Fibroblast of villous mesenchyme (primary cell): ENCODE measurements around the gene ZFPM1. TPM values are rescaled to one million over a fixed set of nuclear protein-coding genes. Genes with fewer than 3 reads are reported as not detected.
"Not testable (repeated sequence)": the region's sequence is repeated elsewhere in the genome, so short reads cannot be mapped to it uniquely, and the experiment has no call there.

ENCODE experiments used
- DNase-seq: peaks from one replicate; pipeline ENCODE4 v3.0.0-alpha.2; 2010; ENCODE audit warnings: low read depth
- H3K4me3 ChIP-seq: 2 replicates; pipeline ENCODE4 v1.5.1; 2011; ENCODE audit warnings: low read depth, mild to moderate bottlenecking, low read length
- total RNA-seq: library from RNA; depleted of rRNA; stranded (reverse); fragments of >200 nt; gene quantifications from 2 replicates; pipeline ENCODE4 v1.2.3, GENCODE V29; 2012
- TF ChIP-seq, protein P1 (sequence below): IDR thresholded peaks from 2 replicates; pipeline ENCODE4 v1.5.1; 2012; ENCODE audit warnings: low read depth, mild to moderate bottlenecking, low read length; ENCODE audit not compliant: insufficient read depth

ZFPM1 gene
- total RNA-seq, 1 donor: 2.6 TPM

DNA sequence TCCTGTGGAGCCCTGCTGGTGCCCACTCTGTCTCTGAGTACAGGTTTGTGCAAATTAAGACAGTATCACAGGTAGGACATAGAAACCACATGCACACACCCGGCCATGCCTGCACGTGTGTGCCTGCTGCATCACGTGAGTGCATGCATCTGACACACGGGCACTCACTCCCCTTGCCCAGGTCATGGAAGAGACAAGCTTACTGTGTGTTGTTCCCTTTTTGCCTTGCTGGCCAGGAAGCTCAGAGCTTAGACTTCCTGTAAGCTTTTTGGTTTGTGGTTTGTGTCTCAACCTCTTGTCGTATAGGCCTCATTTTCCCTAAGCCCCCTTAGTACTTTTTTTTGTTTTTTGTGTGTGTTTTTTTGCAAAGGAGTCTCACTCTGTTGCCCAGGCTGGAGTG is 45.3 kb upstream of the ZFPM1 start:
- no peak overlapping the region for H3K4me3 ChIP-seq
- DNase-seq: no peak
- TF ChIP-seq, protein P1, sequence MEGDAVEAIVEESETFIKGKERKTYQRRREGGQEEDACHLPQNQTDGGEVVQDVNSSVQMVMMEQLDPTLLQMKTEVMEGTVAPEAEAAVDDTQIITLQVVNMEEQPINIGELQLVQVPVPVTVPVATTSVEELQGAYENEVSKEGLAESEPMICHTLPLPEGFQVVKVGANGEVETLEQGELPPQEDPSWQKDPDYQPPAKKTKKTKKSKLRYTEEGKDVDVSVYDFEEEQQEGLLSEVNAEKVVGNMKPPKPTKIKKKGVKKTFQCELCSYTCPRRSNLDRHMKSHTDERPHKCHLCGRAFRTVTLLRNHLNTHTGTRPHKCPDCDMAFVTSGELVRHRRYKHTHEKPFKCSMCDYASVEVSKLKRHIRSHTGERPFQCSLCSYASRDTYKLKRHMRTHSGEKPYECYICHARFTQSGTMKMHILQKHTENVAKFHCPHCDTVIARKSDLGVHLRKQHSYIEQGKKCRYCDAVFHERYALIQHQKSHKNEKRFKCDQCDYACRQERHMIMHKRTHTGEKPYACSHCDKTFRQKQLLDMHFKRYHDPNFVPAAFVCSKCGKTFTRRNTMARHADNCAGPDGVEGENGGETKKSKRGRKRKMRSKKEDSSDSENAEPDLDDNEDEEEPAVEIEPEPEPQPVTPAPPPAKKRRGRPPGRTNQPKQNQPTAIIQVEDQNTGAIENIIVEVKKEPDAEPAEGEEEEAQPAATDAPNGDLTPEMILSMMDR: no peak

DNA sequence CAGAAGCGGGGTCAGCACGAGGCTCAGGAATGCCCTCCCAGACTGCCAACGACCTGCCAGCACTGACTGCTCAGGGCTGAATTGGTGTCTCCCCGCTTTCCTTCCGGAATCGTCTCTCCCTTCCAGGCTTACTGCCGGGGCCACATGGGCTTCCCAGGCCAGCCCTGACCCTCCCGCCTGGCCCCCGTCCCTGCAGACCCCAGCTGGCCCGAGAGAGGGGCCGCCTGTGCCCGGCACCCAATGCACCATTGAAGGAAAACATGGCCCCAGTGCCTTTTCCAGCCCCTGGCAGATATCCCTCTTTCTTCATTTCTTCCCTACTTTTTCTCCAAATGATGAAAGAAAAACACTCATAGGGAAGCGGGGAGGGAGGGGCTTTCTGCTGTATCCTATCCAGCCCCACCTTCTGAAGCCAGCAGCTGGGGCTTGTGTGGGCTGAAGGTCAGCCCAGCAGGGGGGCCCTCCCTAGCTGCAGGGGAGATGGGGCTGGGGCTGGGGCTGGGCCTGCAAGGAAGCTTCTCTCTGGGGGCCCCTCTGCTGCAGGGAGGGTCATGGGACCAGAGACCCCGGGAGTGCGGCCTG is 44.4 kb upstream of the ZFPM1 start:
- DNase-seq: no peak
- no peak overlapping the region for H3K4me3 ChIP-seq
- TF ChIP-seq, protein P1: no peak

DNA sequence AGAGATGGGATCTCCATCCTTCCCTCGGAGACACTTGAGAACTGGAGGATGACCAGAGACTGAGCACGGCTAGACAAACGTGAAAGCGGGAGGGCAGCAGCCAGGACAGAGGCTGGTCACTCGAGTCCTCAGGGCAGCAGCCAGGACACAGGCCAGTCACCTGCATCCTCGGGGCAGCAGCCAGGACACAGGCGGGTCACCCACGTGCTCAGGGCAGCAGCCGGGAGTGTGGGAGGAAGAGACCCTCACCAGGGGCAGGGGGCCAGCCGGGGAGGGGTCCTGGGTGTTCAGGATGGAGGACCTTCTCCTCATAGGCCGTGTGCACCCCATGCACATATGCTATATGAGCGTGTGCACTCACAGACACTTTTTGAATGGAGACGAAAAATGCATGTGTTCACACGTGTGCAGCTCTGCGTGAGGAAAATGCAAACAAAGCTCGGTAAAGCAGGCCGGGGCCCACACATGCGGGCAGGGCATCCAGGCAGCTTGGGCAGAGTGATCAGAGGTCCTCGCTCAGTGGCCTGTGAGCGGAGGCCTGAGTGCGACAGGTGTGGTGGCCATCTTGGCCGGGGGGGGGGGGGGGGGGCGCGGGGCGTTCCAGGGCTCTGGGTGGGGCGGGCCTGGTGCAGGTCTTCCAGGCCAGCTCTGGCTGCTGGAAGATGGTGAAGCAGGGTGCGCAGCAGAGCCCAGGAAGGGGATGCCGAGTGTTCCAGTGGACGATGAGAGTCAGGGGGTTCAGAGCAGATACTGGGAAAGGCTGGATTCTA is 43.6 kb upstream of the ZFPM1 start:
- TF ChIP-seq, protein P1: no peak
- no peak for DNase-seq
- no peak overlapping the region for H3K4me3 ChIP-seq

DNA sequence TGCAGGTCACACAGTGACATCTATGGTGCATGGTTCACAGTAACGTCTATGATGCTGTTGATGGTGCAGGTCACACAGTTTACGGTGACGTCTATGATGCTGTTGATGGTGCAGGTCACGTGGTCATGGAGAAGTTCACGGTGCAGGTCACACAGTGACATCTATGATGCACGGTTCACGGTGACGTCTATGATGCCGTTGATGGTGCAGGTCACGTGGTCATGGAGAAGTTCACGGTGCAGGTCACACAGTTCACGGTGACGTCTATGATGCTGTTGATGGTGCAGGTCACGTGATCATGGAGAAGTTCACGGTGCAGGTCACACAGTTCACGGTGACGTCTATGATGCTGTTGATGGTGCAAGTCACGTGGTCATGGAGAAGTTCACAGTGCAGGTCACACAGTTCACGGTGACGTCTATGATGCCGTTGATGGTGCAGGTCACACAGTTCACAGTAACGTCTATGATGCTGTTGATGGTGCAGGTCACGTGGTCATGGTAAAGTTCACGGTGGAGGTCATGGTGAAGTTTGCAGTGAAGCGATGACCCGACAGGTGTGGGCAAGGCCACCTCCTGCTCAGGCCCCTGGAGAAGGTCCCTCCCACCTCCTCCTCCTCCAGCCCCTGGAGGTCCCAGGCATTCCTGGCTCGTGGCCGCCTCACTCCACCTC is 42.6 kb upstream of the ZFPM1 start:
- not testable (repeated sequence) for DNase-seq, H3K4me3 ChIP-seq

DNA sequence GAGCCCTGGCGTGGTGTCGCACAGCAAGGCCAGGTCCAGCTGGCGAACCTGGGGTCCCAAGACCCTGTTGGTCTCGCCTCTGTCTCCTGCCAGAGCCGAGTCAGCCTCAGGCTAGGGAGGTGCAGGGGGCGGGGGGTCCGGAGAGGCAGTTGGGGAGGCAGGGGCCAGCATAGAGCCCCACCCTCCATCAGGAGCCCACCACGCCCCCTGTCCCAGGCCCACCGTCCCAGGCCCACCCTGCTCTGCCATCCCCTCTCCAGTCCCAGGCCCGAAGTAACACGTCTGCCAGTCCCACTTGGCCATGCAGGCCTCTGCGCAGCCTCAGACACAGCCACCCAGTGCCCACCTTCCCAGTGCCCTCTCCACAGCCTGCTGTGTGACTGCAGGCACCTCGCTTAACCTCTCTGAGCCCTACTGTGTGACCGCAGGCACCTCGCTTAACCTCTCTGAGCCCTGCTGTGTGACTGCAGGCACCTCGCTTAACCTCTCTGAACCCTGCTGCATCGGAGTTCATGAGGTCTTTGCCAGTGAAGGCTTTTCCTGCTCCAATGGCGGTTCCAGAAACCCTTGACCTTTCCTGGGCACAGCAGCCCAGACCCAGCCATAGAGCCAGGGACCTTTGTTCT is 41.0 kb upstream of the ZFPM1 start:
- TF ChIP-seq, protein P1: no peak
- DNase-seq: no peak
- H3K4me3 ChIP-seq: no peak overlapping the region

DNA sequence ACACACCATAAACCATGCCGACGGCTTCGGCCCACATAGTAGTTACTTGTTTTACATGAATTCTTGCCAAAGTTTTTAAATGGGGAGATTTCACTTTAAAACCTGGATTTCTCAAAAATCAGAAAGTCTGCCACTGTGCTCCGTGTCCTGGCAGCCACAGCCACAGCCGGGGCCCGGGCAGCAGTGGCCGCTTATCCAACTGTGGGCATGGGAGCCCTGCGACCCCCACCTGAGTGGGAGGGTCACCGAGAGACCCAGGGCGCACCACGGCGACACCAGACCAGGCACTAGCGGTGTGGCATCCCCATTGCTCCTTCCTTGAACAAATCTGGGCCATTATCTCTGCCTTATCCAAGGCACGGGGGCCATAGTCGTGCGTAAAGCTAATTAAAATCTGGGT is 40.3 kb upstream of the ZFPM1 start:
- H3K4me3 ChIP-seq: no peak overlapping the region
- TF ChIP-seq, protein P1: no peak
- no peak for DNase-seq

DNA sequence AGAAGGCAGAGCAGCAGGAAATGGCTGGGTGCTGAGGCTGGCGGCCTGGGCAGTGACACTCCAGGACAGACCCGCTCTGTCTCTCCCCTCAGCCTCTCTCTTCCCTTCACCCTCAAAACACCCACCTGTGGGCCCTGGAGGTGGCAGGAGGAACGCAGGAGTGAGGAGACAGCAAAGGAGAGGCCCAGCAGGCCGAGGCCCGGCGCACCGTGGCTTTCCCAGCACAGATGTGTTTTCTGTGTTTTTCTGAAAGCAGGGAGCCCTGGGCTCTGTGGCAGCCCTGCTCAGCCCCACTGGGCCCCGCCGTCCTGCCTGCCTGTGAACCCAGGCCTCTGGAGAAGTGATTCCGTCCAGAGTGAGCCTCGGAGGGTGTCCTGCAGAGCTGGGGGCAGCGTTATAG is 39.8 kb upstream of the ZFPM1 start:
- no peak overlapping the region for H3K4me3 ChIP-seq
- TF ChIP-seq, protein P1: no peak
- DNase-seq: no peak
